ENCODE data around the gene ACRBP. TPM values are rescaled to one million over a fixed set of nuclear protein-coding genes. Genes with fewer than 3 reads are reported as not detected.

The ACRBP gene
- 0.47 and 0.64 TPM in 2 replicates for total RNA-seq

DNA sequence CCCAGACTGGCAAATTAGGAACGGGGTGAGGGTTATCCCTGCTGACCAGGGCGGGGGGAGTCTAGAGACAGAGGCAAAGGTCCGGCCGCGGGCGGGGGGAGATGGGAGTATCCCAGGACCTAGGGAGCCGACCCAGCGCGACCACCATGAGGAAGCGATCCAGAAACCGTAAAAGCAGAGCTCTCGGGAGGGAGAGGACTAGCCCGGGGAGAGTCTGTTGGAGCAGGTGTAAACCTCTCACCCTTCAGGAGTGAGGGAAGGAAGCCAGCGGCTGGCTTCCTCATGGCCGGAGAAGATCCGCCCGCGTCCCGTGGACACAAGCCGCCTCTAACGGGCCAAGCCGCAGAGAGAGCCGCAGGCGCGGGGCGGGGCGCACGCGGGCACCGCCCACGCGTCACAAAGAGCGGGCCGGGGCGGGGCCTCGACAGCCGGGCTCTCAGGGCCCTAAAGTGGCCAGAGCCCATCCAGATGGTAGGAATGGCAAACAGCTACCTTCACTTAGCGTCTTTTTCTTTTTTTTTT, at the start of gene ACRBP:
Gene ACRBP (minus strand): TSS at position 350 of the 522 bp plus-strand sequence. CDS start 66 bp downstream, at position 284.
- H3K4me1 Mint-ChIP-seq: peaks cover 16% of the 10 kb centered on the region
- H3K27ac Mint-ChIP-seq: peak within 1 kb of the TSS; percentile 56
- peaks cover 43% of the 10 kb centered on the region for H3K36me3 Mint-ChIP-seq (ENCODE audit: low read depth)
- peaks cover 5% of the 10 kb centered on the region for H3K27me3 Mint-ChIP-seq
- peaks cover 14% of the 10 kb centered on the region for H3K9me3 Mint-ChIP-seq
- peak; percentile 86 for DNase-seq
- intact Hi-C loops (cut with micrococcal nuclease): no loop called here
- H3K4me3 Mint-ChIP-seq: peak within 1 kb of the TSS; percentile 68

- Mint-ChIP-seq H3K27me3 (peaks cover 29% of the 10 kb centered on the region), H3K27ac (no peak overlapping the region), H3K4me3 (no peak overlapping the region), H3K36me3 (ENCODE audit: low read depth) (no peaks in the 10 kb centered on the region), H3K9me3 (no peaks in the 10 kb centered on the region), H3K4me1 (peaks cover 12% of the 10 kb centered on the region)
- intact Hi-C loops (cut with micrococcal nuclease): no loop called here
- no peak for DNase-seq
Observed at GRCh38 chr12:6695313-6696045, 48.2 kb upstream of the ACRBP start.

DNA sequence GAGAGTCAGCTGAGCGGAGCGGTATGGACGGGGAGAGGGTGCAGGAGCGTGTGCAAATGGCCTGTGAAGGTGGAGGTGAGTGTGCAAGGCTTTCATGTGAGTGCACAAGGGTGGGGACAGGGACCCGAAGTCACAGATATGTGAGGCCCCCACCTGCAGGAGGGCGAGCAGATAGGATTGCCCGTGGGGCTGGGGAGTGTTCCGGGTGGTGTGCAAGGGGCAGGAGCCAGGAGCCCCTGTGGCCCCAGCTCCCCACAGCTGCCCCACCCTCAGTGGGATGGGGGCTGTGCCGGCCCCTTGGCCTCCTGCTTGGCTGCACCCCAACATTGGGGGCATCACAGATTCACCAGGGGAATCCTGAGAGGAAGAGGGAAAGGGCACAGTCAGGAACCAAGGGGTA, 47.5 kb upstream of the ACRBP start:
- no peaks in the 10 kb centered on the region for H3K9me3 Mint-ChIP-seq
- intact Hi-C loops (cut with micrococcal nuclease): no loop called here
- no peak overlapping the region for H3K4me3 Mint-ChIP-seq
- DNase-seq: no peak
- peaks cover 28% of the 10 kb centered on the region for H3K27me3 Mint-ChIP-seq
- H3K27ac Mint-ChIP-seq: no peak overlapping the region
- H3K4me1 Mint-ChIP-seq: peaks cover 13% of the 10 kb centered on the region
- H3K36me3 Mint-ChIP-seq (ENCODE audit: low read depth): no peaks in the 10 kb centered on the region

GRCh38 chr12:6693832-6694355, 46.7 kb upstream of the ACRBP start:
- H3K27ac Mint-ChIP-seq: no peak overlapping the region

DNA sequence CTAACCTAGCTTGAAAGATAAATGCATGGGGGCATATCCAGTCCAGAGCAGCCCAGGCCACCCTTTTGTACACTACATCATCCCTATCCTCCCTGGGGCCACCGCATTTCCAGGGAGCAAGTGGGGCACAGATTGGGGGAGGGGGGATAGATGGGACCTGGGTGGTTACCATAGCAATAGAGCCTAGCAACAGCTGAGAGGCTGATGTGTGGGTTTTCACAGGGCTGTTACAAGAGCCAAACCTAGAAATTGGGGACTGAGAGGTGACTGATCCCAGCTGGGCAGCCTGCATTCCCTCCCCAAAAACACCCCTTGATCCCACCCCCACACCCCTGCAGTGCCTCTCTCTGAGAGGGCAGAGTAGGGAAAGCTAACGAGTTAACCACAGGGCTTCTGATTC, 45.7 kb upstream of the ACRBP start:
- no peaks in the 10 kb centered on the region for H3K9me3 Mint-ChIP-seq

More at GRCh38 chr12:6693832-6694355, 46.7 kb upstream of the ACRBP start:
- no peak for DNase-seq
- Mint-ChIP-seq H3K4me3 (no peak overlapping the region), H3K4me1 (peaks cover 8% of the 10 kb centered on the region), H3K36me3 (ENCODE audit: low read depth) (no peaks in the 10 kb centered on the region), H3K27me3 (peaks cover 20% of the 10 kb centered on the region), H3K9me3 (no peaks in the 10 kb centered on the region)
- intact Hi-C loops (cut with micrococcal nuclease): no loop called here

DNA sequence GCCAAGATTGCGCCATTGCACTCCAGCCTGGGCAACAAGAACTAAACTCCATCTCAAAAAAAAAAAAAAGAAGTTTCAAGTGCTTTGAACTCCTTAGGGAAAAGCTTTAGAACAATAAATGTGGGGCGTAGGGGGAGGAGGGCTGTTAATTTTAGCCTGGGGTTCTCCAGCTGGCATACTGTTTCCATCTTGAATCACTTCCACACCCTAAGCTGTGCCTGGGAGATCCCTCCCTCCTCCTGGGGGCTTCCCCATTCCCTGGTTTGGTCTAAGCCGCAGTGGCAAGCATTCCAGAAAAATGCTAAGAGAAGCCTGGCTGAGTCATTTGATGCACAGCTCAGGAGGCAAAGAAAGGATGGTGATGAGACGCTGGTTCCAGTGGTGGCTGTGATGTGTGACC, 44.2 kb upstream of the ACRBP start:
- no peak for DNase-seq
- no peaks in the 10 kb centered on the region for H3K9me3 Mint-ChIP-seq
- intact Hi-C loops (cut with micrococcal nuclease): no loop called here
- H3K27ac Mint-ChIP-seq: no peak overlapping the region
- H3K4me3 Mint-ChIP-seq: no peak overlapping the region
- H3K36me3 Mint-ChIP-seq (ENCODE audit: low read depth): peaks cover 14% of the 10 kb centered on the region
- H3K27me3 Mint-ChIP-seq: peaks cover 4% of the 10 kb centered on the region
- peaks cover 22% of the 10 kb centered on the region for H3K4me1 Mint-ChIP-seq

More for the DNA sequence above, 45.7 kb upstream of the ACRBP start:
- no peak overlapping the region for H3K27ac Mint-ChIP-seq
- H3K4me3 Mint-ChIP-seq: no peak overlapping the region
- DNase-seq: no peak
- peaks cover 9% of the 10 kb centered on the region for H3K4me1 Mint-ChIP-seq
- intact Hi-C loops (cut with micrococcal nuclease): no loop called here
- H3K36me3 Mint-ChIP-seq (ENCODE audit: low read depth): peaks cover 5% of the 10 kb centered on the region
- peaks cover 10% of the 10 kb centered on the region for H3K27me3 Mint-ChIP-seq

GRCh38 chr12:6688999-6689882, 42.0 kb upstream of the ACRBP start, which contains the start of gene ZNF384:
Gene ZNF384 (minus strand): TSS chr12:6689375. CDS start chr12:6679520, 9,855 bp downstream.
- H3K4me1 Mint-ChIP-seq: peaks cover 38% of the 10 kb centered on the region
- DNase-seq: peak; percentile 98
- peak within 1 kb of the TSS; percentile 96 for H3K4me3 Mint-ChIP-seq
- peak within 1 kb of the TSS; percentile 93 for H3K27ac Mint-ChIP-seq
- H3K27me3 Mint-ChIP-seq: no peaks in the 10 kb centered on the region
- intact Hi-C loops (cut with micrococcal nuclease): loop anchor here (1.0 to 2.0 kb wide), 8 partner anchors 26 to 162 kb away; partner anchors contain the start of genes CDCA3, COPS7A, ING4 and MLF2
- H3K36me3 Mint-ChIP-seq (ENCODE audit: low read depth): peaks cover 23% of the 10 kb centered on the region
- no peaks in the 10 kb centered on the region for H3K9me3 Mint-ChIP-seq

GRCh38 chr12:6688543-6688998, 41.3 kb upstream of the ACRBP start:
- intact Hi-C loops (cut with micrococcal nuclease): loop anchor here (2.0 kb wide), 3 partner anchors 72 to 120 kb away; partner anchors contain the start of gene NOP2
- Mint-ChIP-seq H3K27me3 (no peaks in the 10 kb centered on the region), H3K9me3 (no peaks in the 10 kb centered on the region), H3K4me1 (peaks cover 39% of the 10 kb centered on the region), H3K27ac (peak overlapping the region; percentile 93), H3K36me3 (ENCODE audit: low read depth) (peaks cover 24% of the 10 kb centered on the region), H3K4me3 (peak overlapping the region; percentile 96)
- no peak for DNase-seq

- H3K4me3 Mint-ChIP-seq: no peak overlapping the region
- no peak overlapping the region for H3K27ac Mint-ChIP-seq
- H3K4me1 Mint-ChIP-seq: peaks cover 43% of the 10 kb centered on the region
- no peaks in the 10 kb centered on the region for H3K27me3 Mint-ChIP-seq
- intact Hi-C loops (cut with micrococcal nuclease): no loop called here
- peaks cover 37% of the 10 kb centered on the region for H3K36me3 Mint-ChIP-seq (ENCODE audit: low read depth)
- no peaks in the 10 kb centered on the region for H3K9me3 Mint-ChIP-seq
- no peak for DNase-seq
Observed at GRCh38 chr12:6685814-6686213, 38.6 kb upstream of the ACRBP start.

GRCh38 chr12:6684609-6685008, 37.4 kb upstream of the ACRBP start:
- Mint-ChIP-seq H3K9me3 (no peaks in the 10 kb centered on the region), H3K27ac (peak overlapping the region; percentile 67), H3K4me1 (peaks cover 41% of the 10 kb centered on the region), H3K4me3 (peak overlapping the region; percentile 30), H3K27me3 (no peaks in the 10 kb centered on the region), H3K36me3 (ENCODE audit: low read depth) (peaks cover 42% of the 10 kb centered on the region)
- peak; percentile 85 for DNase-seq
- intact Hi-C loops (cut with micrococcal nuclease): no loop called here

DNA sequence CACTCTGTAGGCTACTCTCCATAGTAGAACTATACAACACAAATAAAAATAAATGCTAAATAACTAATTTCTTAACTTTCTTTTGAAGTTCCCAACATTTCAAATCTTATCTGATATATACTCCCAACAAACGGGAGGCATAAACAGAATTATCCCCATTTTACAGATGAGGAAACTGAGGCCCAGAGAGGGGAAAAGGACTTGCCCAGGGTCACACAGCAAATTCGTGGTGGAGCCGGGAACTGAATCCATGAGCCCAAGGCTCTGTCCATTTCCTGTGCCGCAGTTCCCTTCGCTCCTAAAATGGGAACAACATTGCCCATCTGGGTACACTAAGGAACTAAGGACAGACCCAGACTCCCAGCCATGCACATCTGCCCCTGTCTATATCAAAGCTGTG, 29.7 kb upstream of the ACRBP start:
- intact Hi-C loops (cut with micrococcal nuclease): no loop called here
- H3K27me3 Mint-ChIP-seq: no peaks in the 10 kb centered on the region
- no peak for DNase-seq
- no peak overlapping the region for H3K4me3 Mint-ChIP-seq
- no peaks in the 10 kb centered on the region for H3K9me3 Mint-ChIP-seq
- H3K4me1 Mint-ChIP-seq: no peaks in the 10 kb centered on the region
- peaks cover 69% of the 10 kb centered on the region for H3K36me3 Mint-ChIP-seq (ENCODE audit: low read depth)
- H3K27ac Mint-ChIP-seq: no peak overlapping the region

GRCh38 chr12:6672143-6672542, 24.9 kb upstream of the ACRBP start:
- Mint-ChIP-seq H3K4me1 (no peaks in the 10 kb centered on the region), H3K4me3 (no peak overlapping the region), H3K9me3 (no peaks in the 10 kb centered on the region), H3K27ac (no peak overlapping the region), H3K27me3 (no peaks in the 10 kb centered on the region), H3K36me3 (ENCODE audit: low read depth) (peaks cover 76% of the 10 kb centered on the region)
- no peak for DNase-seq
- intact Hi-C loops (cut with micrococcal nuclease): no loop called here

- DNase-seq: no peak
- Mint-ChIP-seq H3K36me3 (ENCODE audit: low read depth) (peaks cover 65% of the 10 kb centered on the region), H3K27me3 (peaks cover 2% of the 10 kb centered on the region), H3K9me3 (peaks cover 4% of the 10 kb centered on the region), H3K27ac (no peak overlapping the region), H3K4me3 (no peak overlapping the region), H3K4me1 (peaks cover 13% of the 10 kb centered on the region)
- intact Hi-C loops (cut with micrococcal nuclease): no loop called here
Observed at GRCh38 chr12:6667559-6668210, 20.5 kb upstream of the ACRBP start.
